Mesendoderm (in vitro differentiated cells): Measurements from ENCODE around the gene PHACTR1.
"Not testable (repeated sequence)": the region's sequence is repeated elsewhere in the genome, so short reads cannot be mapped to it uniquely, and the experiment has no call there.

Experiments
- DNase-seq: peaks from one replicate; pipeline ENCODE4 v3.0.0; 2013
- H2AK5ac ChIP-seq: 2 replicates; pipeline ENCODE4 v1.6.1; 2013; ENCODE audit warnings: low read length, inconsistent platforms
- H2BK120ac ChIP-seq: 2 replicates; pipeline ENCODE4 v1.6.1; 2013; ENCODE audit warnings: low read depth, mild to moderate bottlenecking, low read length, moderate library complexity, mixed read lengths
- H2BK15ac ChIP-seq: replicated peaks from 2 replicates; pipeline ENCODE4 v1.6.1; 2013; ENCODE audit warnings: low read depth, mild to moderate bottlenecking, moderate library complexity
- H2BK5ac ChIP-seq: 2 replicates; pipeline ENCODE4 v1.6.1; 2013; ENCODE audit warnings: low read length, inconsistent platforms
- H3K18ac ChIP-seq: 2 replicates; pipeline ENCODE4 v1.6.1; 2013; ENCODE audit warnings: mild to moderate bottlenecking, low read length, mixed read lengths
- H3K23ac ChIP-seq: one replicate; pipeline ENCODE4 v1.6.1; 2013; ENCODE audit warnings: low read length
- H3K27ac ChIP-seq: 2 replicates; pipeline ENCODE4 v1.5.1; 2013; ENCODE audit warnings: low read depth, mild to moderate bottlenecking, inconsistent platforms, low read length, moderate library complexity
- H3K27me3 ChIP-seq: 2 replicates; pipeline ENCODE4 v1.6.1; 2013; ENCODE audit warnings: low read length, control low read depth, mild to moderate bottlenecking, inconsistent platforms; ENCODE audit not compliant: insufficient read depth, poor library complexity
- H3K36me3 ChIP-seq: 2 replicates; pipeline ENCODE4 v1.6.1; 2013; ENCODE audit warnings: low read length, inconsistent platforms; ENCODE audit not compliant: control insufficient read depth, insufficient read depth
- H3K4ac ChIP-seq: one replicate; pipeline ENCODE4 v1.6.1; 2013; ENCODE audit warnings: low read depth, mild to moderate bottlenecking, low read length, moderate library complexity
- H3K4me1 ChIP-seq: 2 replicates; pipeline ENCODE4 v1.6.1; 2013; ENCODE audit warnings: low read depth, low read length, inconsistent platforms; ENCODE audit not compliant: control insufficient read depth
- H3K4me2 ChIP-seq: 2 replicates; pipeline ENCODE4 v1.6.1; 2013; ENCODE audit warnings: low read length
- H3K4me3 ChIP-seq: 2 replicates; pipeline ENCODE4 v1.5.1; 2013; ENCODE audit warnings: mild to moderate bottlenecking, low read length
- H3K56ac ChIP-seq: one replicate; pipeline ENCODE4 v1.6.1; 2013; ENCODE audit warnings: low read length
- H3K79me1 ChIP-seq: 2 replicates; pipeline ENCODE4 v1.6.1; 2013; ENCODE audit warnings: low read length, inconsistent platforms
- H3K79me2 ChIP-seq: 2 replicates; pipeline ENCODE4 v1.6.1; 2013; ENCODE audit warnings: mild to moderate bottlenecking, low read length; ENCODE audit not compliant: control insufficient read depth, insufficient read depth
- H3K9ac ChIP-seq: 2 replicates; pipeline ENCODE4 v1.6.1; 2013; ENCODE audit warnings: low read length, inconsistent platforms
- H4K5ac ChIP-seq: one replicate; pipeline ENCODE4 v1.6.1; 2013; ENCODE audit warnings: low read length
- H4K8ac ChIP-seq: one replicate; pipeline ENCODE4 v1.6.1; 2013; ENCODE audit warnings: low read depth, mild to moderate bottlenecking, control low read depth, low read length, moderate library complexity
- WGBS: extraction: QIAGEN DNeasy Blood & Tissue Kit; methylation state at CpG from one replicate; pipeline ENCODE4 v1.1.7; 2013; ENCODE audit warnings: low lambda C conversion rate, missing lambda C conversion rate; ENCODE audit not compliant: insufficient coverage; ENCODE audit errors: extremely low coverage; 5-methylcytosine and 5-hydroxymethylcytosine counted together

Gene PHACTR1

GRCh38 chr6:12730809-12731208, 14.2 kb downstream of the PHACTR1 start:
- not testable (repeated sequence) for H3K4ac ChIP-seq, H3K79me2 ChIP-seq, H2BK15ac ChIP-seq, H3K27me3 ChIP-seq, H3K4me1 ChIP-seq, H3K9ac ChIP-seq, H3K79me1 ChIP-seq, H2BK5ac ChIP-seq, H2BK120ac ChIP-seq, H4K5ac ChIP-seq, DNase-seq, H3K23ac ChIP-seq, H2AK5ac ChIP-seq, H3K36me3 ChIP-seq, H3K4me2 ChIP-seq, H3K4me3 ChIP-seq, H3K56ac ChIP-seq, H3K27ac ChIP-seq, H4K8ac ChIP-seq, H3K18ac ChIP-seq
- WGBS = no CpG with 5 or more reads among the region's 2 CpGs

GRCh38 chr6:12733876-12734275, 17.3 kb downstream of the PHACTR1 start:
- no peak overlapping the region for H2BK5ac ChIP-seq
- H3K18ac ChIP-seq = no peak overlapping the region
- WGBS = no CpG with 5 or more reads among the region's 6 CpGs
- H3K27me3 ChIP-seq = no peaks in the 10 kb centered on the region
- no peak overlapping the region for H2BK15ac ChIP-seq
- no peak overlapping the region for H2BK120ac ChIP-seq
- no peak overlapping the region for H4K5ac ChIP-seq
- H3K4me1 ChIP-seq = peaks cover 2% of the 10 kb centered on the region
- H3K23ac ChIP-seq = no peak overlapping the region
- no peak overlapping the region for H2AK5ac ChIP-seq
- no peaks in the 10 kb centered on the region for H3K36me3 ChIP-seq
- H3K56ac ChIP-seq = no peak overlapping the region
- no peak overlapping the region for H3K4me2 ChIP-seq
- no peak overlapping the region for H4K8ac ChIP-seq
- no peak overlapping the region for H3K4me3 ChIP-seq
- DNase-seq = no peak
- H3K79me2 ChIP-seq = no peaks in the 10 kb centered on the region
- H3K79me1 ChIP-seq = no peaks in the 10 kb centered on the region
- H3K9ac ChIP-seq = no peak overlapping the region
- no peak overlapping the region for H3K4ac ChIP-seq
- H3K27ac ChIP-seq = no peak overlapping the region

GRCh38 chr6:12735786-12736185, 19.2 kb downstream of the PHACTR1 start:
- H3K4me1 ChIP-seq = no peaks in the 10 kb centered on the region
- no peak overlapping the region for H4K8ac ChIP-seq
- H3K79me1 ChIP-seq = no peaks in the 10 kb centered on the region
- no peak overlapping the region for H3K4me2 ChIP-seq
- no peak overlapping the region for H2BK120ac ChIP-seq
- no peak overlapping the region for H3K4ac ChIP-seq
- H3K9ac ChIP-seq = no peak overlapping the region
- WGBS = no CpG with 5 or more reads among the region's 1 CpG
- DNase-seq = no peak
- no peak overlapping the region for H3K23ac ChIP-seq
- H3K27me3 ChIP-seq = no peaks in the 10 kb centered on the region
- no peak overlapping the region for H2AK5ac ChIP-seq
- H3K56ac ChIP-seq = no peak overlapping the region
- H3K27ac ChIP-seq = no peak overlapping the region
- no peak overlapping the region for H4K5ac ChIP-seq
- H3K79me2 ChIP-seq = no peaks in the 10 kb centered on the region
- no peak overlapping the region for H3K18ac ChIP-seq
- H2BK5ac ChIP-seq = no peak overlapping the region
- H3K36me3 ChIP-seq = no peaks in the 10 kb centered on the region
- H3K4me3 ChIP-seq = no peak overlapping the region
- H2BK15ac ChIP-seq = no peak overlapping the region

GRCh38 chr6:12748411-12748810, 31.8 kb downstream of the PHACTR1 start:
- Histone ChIP-seq H3K18ac (no peak overlapping the region), H3K9ac (no peak overlapping the region), H3K79me1 (no peaks in the 10 kb centered on the region), H3K27ac (no peak overlapping the region), H4K5ac (no peak overlapping the region), H2BK5ac (no peak overlapping the region), H4K8ac (no peak overlapping the region), H2BK15ac (no peak overlapping the region), H3K23ac (no peak overlapping the region), H3K56ac (no peak overlapping the region), H3K79me2 (no peaks in the 10 kb centered on the region), H3K27me3 (no peaks in the 10 kb centered on the region), H3K36me3 (no peaks in the 10 kb centered on the region), H2AK5ac (no peak overlapping the region), H2BK120ac (no peak overlapping the region), H3K4me3 (no peak overlapping the region), H3K4me1 (no peaks in the 10 kb centered on the region), H3K4me2 (no peak overlapping the region), H3K4ac (no peak overlapping the region)
- WGBS = no CpG with 5 or more reads among the region's 2 CpGs
- DNase-seq = peak; percentile 15

- H2AK5ac ChIP-seq = no peak overlapping the region
- no CpG with 5 or more reads among the region's 23 CpGs for WGBS
- no peaks in the 10 kb centered on the region for H3K27me3 ChIP-seq
- H2BK5ac ChIP-seq = no peak overlapping the region
- no peak overlapping the region for H4K5ac ChIP-seq
- no peak for DNase-seq
- peak overlapping the region; percentile 57 for H3K23ac ChIP-seq
- H3K4me1 ChIP-seq = no peaks in the 10 kb centered on the region
- H3K4me3 ChIP-seq = peak overlapping the region; percentile 60
- no peak overlapping the region for H2BK120ac ChIP-seq
- no peak overlapping the region for H3K4ac ChIP-seq
- H3K18ac ChIP-seq = no peak overlapping the region
- H2BK15ac ChIP-seq = no peak overlapping the region
- H3K9ac ChIP-seq = peak overlapping the region; percentile 75
- peak overlapping the region; percentile 87 for H3K56ac ChIP-seq
- H3K36me3 ChIP-seq = no peaks in the 10 kb centered on the region
- H3K4me2 ChIP-seq = peak overlapping the region; percentile 98
- H3K79me1 ChIP-seq = no peaks in the 10 kb centered on the region
- H4K8ac ChIP-seq = no peak overlapping the region
- H3K27ac ChIP-seq = no peak overlapping the region
- no peaks in the 10 kb centered on the region for H3K79me2 ChIP-seq
Measured at GRCh38 chr6:12748815-12749521, 32.4 kb downstream of the PHACTR1 start.
